HG03558 (cell line): ENCODE results near the gene LSM4.
"Not testable (repeated sequence)": the region's sequence is repeated elsewhere in the genome, so short reads cannot be mapped to it uniquely, and the experiment has no call there.

ENCODE experiments used
- ATAC-seq: cut with Tn5 transposase; IDR thresholded peaks from one replicate; pipeline ENCODE4 v1.9.1; 2021; ENCODE audit warnings: moderate number of reproducible peaks; ENCODE audit not compliant: unreplicated experiment; ENCODE audit errors: extremely low read depth

The LSM4 gene

DNA sequence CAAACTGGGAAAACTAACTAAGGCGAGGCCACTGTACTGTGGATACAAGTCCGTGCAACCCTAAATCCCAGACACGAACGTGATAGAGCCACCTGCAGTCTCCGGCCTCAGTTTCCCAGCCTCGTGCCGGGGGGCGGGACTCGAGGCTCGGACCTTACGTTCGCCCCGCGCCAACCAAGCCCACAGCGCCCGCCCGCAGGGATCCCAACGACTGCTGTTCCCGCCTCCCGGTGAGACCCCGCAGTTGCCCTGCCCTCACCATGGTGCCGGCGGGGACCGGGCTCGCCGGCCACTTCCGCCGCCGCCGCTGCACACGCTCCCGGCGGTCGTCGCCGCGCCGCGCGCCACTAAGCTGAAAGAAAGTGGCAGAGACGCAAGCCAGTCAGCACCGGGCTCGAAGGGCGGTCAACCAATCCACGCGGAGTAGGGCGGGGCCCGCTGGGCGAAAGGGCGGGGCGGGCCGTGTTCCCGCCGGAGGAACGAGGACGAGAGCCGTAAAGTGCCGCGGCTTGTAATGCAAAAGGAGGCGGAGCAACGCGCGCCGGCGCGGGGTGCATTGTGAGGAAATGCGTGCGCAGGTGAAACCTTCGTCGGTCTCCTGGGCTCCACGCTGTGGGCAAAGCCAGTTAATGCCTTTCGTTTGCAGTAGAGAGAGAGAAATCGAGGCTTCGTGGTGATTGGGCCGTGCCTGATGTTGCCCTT, at the start of gene LSM4:
LSM4 (minus strand) TSS at position 318 of the 702 bp plus-strand sequence; CDS start at position 262, 56 bp downstream.
- peak; percentile 75 for ATAC-seq

DNA sequence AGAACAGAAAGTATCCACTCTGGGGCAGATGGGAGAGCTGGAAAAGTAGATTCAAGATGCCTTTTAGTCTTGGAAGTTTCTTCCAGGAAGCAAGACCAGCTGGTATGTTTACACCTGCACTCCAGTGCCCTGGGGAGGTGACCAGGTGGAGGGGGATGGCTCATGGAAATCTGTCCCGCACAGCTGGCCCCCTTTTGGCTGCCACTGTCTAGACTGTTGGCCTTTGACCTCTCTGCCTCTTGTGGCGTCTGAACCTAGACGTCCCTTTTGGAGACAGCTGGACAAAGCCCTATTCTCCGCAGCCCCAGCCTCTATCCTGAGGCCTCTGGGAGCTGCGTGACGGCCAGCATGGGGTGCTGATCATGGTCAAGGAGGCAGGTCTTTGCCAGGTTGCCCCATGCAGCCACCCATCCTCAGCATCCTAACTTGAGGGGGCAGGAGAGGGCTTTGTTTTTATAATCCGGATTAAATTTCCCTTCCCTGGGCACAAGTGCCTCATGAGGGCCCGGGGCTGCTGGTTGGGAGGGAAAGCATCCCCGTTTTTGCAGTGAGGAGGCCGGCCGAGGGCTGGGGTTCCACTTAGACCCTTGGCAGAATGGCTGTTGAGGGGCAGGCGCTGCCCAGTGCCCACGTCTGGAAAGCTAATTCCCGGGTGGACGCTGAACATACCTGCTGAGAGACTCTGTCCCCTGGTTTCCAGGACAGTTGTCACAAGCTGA, 45.8 kb upstream of the LSM4 start:
- no peak for ATAC-seq

DNA sequence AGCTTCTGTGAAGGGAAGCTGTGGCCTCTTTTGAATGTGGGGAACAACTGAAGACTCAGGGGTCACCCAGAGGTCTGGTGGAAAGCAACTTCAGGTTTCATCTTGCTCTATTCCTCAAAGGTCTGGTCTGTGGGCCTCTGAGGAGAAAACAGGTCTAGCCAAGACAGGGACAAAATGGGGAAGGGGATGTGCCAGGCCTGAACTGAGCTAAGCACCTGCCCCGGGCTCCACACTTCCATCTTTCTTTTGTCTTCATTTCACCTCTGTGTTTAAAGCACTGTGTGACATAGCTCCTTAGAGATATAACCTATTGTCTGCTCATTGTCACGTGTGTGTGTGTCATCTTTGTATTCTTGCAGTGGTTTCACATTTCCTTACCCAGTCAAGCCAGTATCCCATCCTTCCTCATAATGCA, 43.2 kb upstream of the LSM4 start:
- no peak for ATAC-seq

DNA sequence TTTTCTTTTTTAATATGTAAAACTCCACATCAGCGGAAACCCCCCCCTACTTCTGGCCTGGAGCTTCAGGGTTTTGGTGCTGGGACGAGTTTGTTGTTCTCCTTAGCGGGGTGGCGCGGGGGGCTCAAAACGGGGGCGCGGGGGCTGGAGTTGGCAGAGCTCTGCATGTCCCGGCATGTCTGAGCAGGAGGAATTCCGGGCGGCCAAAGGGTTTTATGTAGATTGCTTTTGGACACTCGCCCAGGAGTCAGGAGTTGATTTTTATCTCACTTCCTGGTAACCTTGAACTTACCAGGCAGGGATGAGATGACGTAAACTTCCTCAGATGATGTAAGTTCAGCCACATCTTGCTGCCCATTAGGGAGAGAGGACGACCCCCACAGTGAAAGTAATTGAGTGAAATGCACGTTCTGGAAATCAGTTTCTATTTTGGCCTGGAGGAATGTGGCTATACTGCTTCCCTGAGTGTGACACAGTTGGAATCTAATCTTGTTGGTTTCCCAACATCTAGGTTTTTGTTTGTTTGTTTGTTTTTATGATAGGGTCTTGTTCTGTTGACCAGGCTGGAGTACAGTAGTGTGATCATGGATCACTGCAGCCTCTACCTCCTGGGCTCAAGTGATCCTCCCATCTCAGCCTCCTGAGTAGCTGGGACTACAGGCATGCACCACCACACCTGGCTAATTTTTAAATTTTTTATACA, 42.1 kb upstream of the LSM4 start:
- no peak for ATAC-seq

DNA sequence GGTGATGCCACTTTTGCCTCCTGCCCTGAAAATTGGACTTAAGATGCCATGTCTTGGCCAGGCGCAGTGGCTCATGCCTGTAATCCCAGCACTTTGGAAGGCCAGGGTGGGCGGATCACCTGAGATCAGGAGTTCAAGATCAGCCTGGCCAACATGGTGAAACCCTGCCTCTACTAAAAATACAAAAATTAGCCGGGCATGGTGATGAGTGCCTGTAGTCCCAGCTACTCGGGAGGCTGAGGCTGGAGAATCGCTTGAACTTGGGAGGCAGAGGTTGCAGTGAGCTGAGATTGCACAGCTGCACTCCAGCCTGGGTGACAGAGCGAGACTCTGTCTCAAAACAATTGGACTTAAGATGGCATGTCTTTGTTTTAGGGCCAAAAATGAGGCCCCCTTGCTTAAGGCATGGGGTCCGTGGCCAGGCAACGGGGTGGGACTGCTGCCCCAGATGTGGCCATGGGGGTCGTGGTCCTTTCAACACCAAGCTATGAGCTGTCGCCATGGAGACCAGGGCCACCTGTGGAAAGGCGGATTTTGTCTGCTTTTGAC, 41.5 kb upstream of the LSM4 start:
- not testable (repeated sequence) for ATAC-seq

DNA sequence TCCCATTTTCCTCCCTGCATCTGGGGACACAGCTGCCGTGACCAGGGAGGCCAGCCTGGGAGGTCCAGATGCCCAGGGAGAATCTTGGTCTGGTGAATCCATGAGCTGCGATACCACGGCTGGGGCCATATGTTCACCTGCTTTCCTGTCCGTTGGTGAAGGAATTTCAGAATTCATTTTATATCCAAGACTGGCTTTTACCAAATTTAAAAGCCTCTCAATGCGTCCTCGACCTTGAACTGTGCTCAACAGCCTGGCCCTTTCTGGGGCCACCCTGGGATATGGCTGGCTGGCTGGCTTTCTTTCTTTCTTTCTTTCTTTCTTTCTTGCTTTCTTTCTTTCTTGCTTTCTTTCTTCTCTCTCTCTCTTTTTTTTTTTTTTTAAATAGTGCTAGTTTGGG, 40.9 kb upstream of the LSM4 start:
- no peak for ATAC-seq

DNA sequence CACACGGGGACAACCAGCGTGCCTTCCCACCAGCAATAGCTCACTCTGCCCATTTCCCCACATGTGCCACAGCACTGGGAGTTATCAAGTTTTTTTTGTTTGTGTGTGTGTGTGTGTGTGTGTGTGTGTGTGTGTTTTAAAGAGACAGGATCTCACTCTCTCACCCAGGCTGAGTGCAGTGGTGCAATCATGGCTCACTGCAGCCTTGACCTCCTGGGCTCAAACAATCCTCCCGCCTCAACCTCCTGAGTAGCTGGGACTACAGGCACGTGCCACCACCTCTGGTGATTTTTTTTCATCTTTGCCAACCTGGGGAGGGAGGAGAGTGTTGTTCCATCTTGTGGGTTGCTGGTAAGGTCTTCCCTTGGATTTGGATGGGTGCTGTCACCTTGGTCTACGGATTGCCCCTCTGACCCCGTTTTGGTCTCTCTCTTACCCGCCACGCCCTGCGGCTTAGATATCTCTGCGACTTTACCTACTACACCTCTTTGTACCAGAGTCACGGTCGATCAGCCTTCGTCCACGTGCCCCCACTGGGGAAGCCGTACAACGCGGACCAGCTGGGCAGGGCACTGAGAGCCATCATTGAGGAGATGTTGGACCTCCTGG, 40.2 kb upstream of the LSM4 start:
- ATAC-seq: no peak

DNA sequence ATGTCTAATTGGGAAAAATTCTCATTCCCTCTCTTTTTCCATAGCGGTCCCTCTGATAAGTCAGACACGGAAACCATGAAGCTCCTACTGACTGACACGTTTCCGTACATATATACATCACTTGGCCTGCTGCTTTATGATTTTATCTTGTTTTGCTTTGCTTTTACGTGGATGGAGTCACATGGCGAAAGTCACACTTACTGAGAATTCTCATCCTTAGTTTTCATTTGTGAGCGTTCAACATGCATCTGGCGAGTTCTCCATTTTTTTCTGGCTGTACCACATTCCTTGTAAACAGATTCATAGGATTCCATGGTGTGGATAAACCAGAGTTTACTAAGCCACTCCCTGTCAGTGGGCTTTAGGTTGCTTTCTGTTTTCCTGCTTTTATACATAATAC, 38.8 kb upstream of the LSM4 start:
- ATAC-seq: no peak

DNA sequence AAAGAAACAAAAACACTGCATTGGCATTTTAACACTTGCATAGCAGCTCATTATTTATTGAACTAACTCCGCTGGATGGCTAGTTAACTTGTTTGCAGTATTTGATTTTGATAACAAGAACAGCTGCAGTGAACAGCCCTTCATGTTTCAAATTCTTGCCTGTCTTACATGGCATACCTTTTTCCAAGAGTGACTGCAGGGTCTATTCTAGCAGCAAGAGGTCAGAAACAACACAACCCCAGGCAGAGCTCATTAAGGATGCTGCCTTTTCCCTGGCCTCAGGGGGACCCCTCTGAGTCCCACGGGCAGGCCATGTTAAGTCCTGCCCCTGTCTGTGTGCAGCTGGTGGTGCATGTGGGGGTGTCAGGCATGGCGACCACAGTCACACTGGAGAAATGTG, 34.2 kb upstream of the LSM4 start:
- ATAC-seq: no peak

DNA sequence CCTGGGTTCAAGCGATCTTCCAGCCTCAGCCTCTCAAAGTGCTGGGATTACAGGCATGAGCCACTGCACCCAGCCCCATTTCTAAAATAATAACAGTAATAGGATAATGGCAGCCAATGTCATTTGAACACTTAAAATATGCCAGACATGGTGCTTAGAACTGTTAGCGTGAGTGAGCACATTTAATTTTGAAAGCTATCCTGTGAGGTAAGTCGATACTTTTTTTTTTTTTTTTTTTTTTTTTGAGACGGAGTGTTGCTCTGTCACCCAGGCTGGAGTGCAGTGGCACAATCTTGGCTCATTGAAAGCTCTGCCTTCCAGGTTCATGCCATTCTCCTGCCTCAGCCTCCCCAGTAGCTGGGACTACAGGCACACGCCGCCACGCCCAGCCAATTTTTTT, 31.9 kb upstream of the LSM4 start:
- ATAC-seq: not testable (repeated sequence)

DNA sequence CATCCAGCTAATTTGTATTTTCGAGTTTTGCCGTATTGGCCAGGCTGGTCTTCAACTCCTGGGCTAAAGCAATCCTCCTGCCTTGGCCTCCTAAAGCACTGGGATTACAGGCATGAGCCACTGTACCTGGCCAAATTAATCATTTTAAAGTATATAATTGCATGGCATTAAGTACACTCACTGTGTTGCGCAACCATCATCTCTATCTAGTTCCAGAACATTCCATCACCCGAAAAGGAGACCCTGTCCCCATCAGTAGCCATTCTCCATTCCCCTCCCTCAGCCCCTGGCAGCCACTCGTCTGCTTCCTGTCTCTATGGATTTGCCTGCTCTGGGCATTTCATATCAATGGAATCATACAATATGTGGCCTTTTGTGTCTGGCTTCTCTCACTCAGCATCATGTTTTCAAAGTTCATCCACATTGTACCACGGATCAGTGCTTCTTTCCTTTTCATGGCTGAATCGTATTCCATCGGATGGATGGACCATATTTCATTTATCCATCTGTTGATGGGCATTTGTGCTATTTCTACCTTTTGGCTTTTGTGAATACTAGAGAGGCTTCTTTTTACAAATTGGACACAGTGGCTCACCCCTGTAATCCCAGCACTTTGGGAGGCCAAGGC, 30.6 kb upstream of the LSM4 start:
- no peak for ATAC-seq

DNA sequence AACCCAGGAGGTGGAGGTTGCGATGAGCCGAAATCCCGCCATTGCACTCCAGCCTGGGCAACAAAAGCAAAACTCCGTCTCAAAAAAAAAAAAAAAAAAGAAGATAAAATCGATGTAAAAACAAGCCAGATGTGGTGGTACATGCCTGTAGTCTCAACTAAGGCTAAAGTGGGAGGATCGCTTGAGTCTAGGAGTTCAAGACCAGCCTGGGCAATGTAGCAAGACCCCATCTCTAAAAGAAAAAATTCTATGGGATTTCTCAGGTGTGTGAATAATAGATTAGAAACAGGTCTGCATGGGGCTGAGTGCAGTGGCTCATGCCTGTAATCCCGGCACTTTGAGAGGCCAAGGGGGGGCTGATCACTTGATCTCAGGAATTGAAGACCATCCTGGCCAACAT, 28.7 kb upstream of the LSM4 start:
- ATAC-seq: no peak

DNA sequence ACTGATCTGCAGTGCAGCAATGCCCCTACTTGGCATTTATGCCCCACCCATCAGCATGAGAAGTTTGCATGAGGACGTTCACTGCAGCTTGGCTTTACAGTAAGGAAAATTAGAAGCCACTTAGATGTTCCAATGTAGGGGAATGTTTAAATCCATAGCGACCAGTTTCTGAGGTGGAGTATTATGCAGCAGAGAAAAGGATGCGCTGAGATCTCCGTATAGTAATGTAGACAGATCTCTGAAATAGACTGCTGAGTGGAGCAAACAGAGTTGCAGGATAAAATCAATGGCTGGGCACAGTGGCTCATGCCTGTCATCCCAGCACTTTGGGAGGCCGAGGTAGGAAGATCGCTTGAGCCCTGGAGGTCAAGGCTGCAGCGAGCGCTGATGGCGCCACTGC, 27.6 kb upstream of the LSM4 start:
- no peak for ATAC-seq

DNA sequence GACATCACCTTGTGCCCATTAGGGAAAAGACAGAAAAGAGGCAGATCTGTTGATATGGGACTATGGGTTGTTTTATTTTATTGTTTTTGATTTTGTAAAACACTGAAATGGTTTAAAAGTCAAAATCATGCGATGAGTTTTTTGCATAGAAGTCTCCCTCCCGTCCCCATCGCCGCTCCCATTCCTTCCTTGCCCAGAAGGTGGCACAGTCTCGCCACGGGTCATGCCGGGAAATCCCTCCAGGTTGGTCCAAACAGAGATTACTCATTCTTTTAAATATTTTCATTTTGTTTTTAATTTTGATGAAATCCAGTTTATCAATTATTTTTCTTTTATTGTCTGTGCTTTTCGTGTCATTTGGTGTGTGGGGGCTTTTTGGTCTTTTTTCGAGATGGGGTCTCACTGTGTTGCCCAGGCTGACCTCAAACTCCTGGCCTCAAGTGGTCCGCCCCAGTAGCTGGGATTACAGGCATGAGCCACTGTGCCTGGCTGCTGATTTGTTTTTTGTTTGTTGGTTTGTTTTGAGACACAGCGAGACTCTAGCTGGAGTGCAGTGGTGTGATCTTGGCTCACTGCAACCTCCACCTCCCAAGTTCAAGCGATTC, 26.8 kb upstream of the LSM4 start:
- ATAC-seq: no peak

DNA sequence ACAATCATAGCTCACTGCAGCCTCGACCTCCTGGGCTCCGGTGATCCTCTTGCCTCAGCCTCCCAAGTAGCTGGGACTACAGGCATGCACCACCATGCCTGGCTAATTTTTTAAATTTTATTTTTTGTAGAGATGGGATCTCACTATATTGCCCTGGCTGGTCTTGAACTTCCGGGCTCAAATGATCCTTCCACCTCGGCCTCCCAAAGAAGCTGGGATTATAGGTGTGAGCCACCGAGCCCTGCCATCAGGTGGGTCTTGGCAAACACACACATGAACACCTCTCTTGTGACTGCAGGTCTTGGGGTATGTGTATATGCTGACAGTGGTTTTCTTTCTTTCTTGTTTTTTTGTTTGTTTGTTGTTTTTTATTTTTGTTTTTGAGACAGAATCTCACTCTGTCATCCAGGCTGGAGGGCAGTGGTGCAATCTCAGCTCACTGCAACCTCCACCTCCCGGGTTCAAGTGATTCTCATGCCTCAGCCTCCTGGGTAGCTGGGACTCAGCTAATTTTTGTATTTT, 26.0 kb upstream of the LSM4 start:
- not testable (repeated sequence) for ATAC-seq

DNA sequence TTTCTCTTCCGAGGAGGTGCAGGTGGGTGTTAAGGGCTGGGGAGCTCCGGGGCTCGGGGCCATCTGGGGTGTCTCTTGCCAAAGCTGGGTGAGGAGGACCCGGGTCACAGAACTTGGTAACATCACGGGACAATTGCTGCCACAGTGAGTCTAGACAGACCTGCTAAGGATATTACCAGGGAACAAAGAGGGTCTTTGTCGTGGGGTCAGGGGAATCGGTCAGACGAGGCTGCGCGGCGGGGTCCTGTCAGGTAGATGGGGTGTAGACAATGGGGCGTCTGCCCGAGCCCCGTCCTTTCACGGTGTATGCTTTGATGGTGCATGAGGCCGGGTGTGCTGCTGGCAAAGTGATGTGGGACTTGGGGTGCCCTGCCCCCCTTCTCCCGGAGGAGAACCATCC, 25.3 kb upstream of the LSM4 start:
- no peak for ATAC-seq

DNA sequence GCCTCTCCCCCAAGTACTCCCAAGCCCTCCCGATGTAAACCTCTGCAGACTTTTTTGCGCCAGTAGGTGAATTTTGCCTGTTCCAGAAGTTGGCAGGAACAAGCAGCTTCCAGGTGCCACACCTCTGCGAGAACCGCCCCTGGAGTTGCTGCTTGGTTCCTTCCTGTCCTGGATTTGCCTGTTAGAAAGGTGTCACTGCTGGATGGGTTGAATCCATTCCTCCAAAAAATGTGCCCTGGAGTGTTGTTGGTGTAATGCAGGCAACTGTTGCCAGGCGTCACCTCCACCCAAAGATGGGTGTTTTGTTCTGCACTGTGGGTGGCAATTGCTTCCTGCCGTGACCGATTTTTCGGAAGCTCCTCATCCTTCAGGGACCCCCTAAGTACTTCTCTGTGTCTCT, 23.2 kb upstream of the LSM4 start:
- ATAC-seq: no peak

DNA sequence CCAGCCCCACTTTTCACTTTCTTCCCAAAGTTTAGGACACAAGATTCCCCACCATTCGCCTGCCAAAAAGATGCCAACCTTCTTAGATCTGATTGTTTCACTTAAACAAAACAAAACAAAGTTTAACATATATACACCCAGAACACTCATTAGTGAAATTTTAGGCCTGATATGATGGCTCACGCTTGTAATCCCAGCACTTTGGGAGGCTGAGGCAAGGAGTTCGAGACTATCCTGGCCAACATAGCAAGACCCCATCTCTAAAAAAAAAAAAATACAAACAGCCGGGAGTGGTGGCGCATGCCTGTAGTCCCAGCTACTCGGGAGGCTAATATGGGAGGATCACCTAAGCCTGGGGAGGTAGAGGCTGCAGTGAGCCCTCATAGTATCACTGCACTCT, 22.4 kb upstream of the LSM4 start:
- ATAC-seq: no peak

DNA sequence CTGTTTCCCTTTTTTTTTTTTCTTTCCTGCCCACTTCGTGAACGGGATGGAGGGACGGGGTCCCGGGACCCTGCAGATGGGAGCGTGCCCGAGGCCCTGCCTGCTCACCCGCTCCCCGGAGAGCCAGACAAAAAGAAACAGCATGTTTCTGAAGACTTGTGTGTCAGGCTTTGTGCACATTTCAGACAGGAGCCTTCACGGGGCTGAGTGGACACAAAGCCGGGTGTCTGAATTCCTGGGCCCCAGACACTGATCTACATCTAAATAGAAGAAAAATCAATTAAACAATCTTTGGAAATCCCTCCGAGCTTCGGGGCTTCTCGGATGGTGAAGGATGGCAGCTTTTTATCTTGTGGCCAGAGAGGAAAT, 21.7 kb upstream of the LSM4 start:
- ATAC-seq: no peak
